SIG-M5 treated with dmso at 0.1 percent for 504 hours (cell line): ENCODE data around the gene SCLY.

Source experiments
- DNase-seq: peaks from one replicate; lab custom pipeline; 2025; ENCODE audit not compliant: unreplicated experiment; lab: John Stamatoyannopoulos, UW

The SCLY gene

GRCh38 chr2:238069021-238069709 lies 8.4 kb downstream of the SCLY start:
- DNase-seq = no peak

GRCh38 chr2:238069877-238070276 lies 9.1 kb downstream of the SCLY start:
- DNase-seq = no peak

GRCh38 chr2:238075397-238075796 lies 14.6 kb downstream of the SCLY start:
- no peak for DNase-seq

GRCh38 chr2:238077292-238077691 lies 16.5 kb downstream of the SCLY start:
- no peak for DNase-seq

GRCh38 chr2:238079874-238080327 lies 19.1 kb downstream of the SCLY start:
- DNase-seq = no peak

- DNase-seq = no peak
Observed at GRCh38 chr2:238080518-238080917, 19.7 kb downstream of the SCLY start.

GRCh38 chr2:238081150-238081549 lies 20.3 kb downstream of the SCLY start:
- no peak for DNase-seq

GRCh38 chr2:238081561-238081960 lies 20.8 kb downstream of the SCLY start:
- no peak for DNase-seq

- no peak for DNase-seq
Observed at GRCh38 chr2:238082151-238082550, 21.4 kb downstream of the SCLY start.

GRCh38 chr2:238082827-238083226 lies 22.0 kb downstream of the SCLY start:
- no peak for DNase-seq

GRCh38 chr2:238083919-238084318 lies 23.1 kb downstream of the SCLY start:
- no peak for DNase-seq

- no peak for DNase-seq
Observed at GRCh38 chr2:238084761-238085160, 24.0 kb downstream of the SCLY start.

GRCh38 chr2:238085899-238086298 lies 25.1 kb downstream of the SCLY start:
- no peak for DNase-seq

- DNase-seq = peak; percentile 51
Observed at GRCh38 chr2:238087211-238087610, 26.4 kb downstream of the SCLY start.

- no peak for DNase-seq
Observed at GRCh38 chr2:238090887-238091286, 30.1 kb downstream of the SCLY start.

- DNase-seq = no peak
Observed at GRCh38 chr2:238091436-238092060, 30.7 kb downstream of the SCLY start.

GRCh38 chr2:238092486-238093035 lies 31.8 kb downstream of the SCLY start:
- no peak for DNase-seq

GRCh38 chr2:238093181-238094140 lies 32.7 kb downstream of the SCLY start:
- DNase-seq = no peak

- DNase-seq = no peak
Observed at GRCh38 chr2:238094438-238095022, 33.7 kb downstream of the SCLY start.

GRCh38 chr2:238095143-238095542 lies 34.3 kb downstream of the SCLY start:
- no peak for DNase-seq
